GM12878 (cell line): ENCODE measurements around the gene AVL9. TPM values are rescaled to one million over a fixed set of nuclear protein-coding genes. Genes with fewer than 3 reads are reported as not detected.

Experiments
- ATAC-seq: fragments of 200-7000 bp; cut with Tn5 transposase; 3 replicates; pipeline ENCODE4 v1.9.1; 2020; ENCODE audit warnings: mild to moderate bottlenecking, moderate library complexity
- BruUV-seq: library from RNA; stranded (reverse); fragments of 400-500 nt; replicated peaks from 2 replicates; lab custom pipeline; 2021; lab: Mats Ljungman, UMichigan
- CTCF ChIA-PET: fragments of 300-600 bp; sonication (Branson Sonifier 250); formaldehyde crosslinking; extraction: SDS; loops from one replicate; lab custom pipeline; 2021; ENCODE audit warnings: inconsistent platforms; lab: Yijun Ruan, JAX
- POLR2A ChIA-PET: fragments of 350-600 bp; formaldehyde crosslinking; extraction: SDS; loops from one replicate; lab custom pipeline; 2021; ENCODE audit warnings: inconsistent platforms; lab: Charles Lee
- RAD21 ChIA-PET: fragments of 300-600 bp; sonication (Branson Sonifier 250); formaldehyde crosslinking; loops from one replicate; lab custom pipeline; 2023; ENCODE audit warnings: antibody characterized with exemption; ENCODE audit not compliant: unreplicated experiment; lab: Charles Lee
- SMC1A ChIA-PET: fragments of 300-600 bp; sonication (Branson Sonifier 250); formaldehyde crosslinking; loops from one replicate; lab custom pipeline; 2023; ENCODE audit not compliant: unreplicated experiment, uncharacterized antibody; lab: Charles Lee
- DNase-seq: peaks from one replicate; pipeline ENCODE4 v3.0.0-alpha.2; 2011; ENCODE audit warnings: low read depth, low spot score
- FAIRE-seq: peaks from 3 replicates; lab custom pipeline; 2011; peaks lifted over from hg19 to GRCh38; lab: Jason Lieb, UNC
- H2AFZ ChIP-seq: 2 replicates; pipeline ENCODE4 v1.6.0; 2011; ENCODE audit warnings: low read depth, low read length, control low read depth; ENCODE audit not compliant: control insufficient read depth
- H3K27ac ChIP-seq: 2 replicates; pipeline ENCODE4 v1.5.1; 2011; ENCODE audit warnings: control low read depth; ENCODE audit not compliant: control insufficient read depth, insufficient read depth
- H3K27me3 ChIP-seq, 2 experiments: replicated peaks in 1 of 2; 2 replicates each; pipeline versions ENCODE4 v1.6.0 to v1.6.1; 2011; ENCODE audit warnings: low read length in 1 of 2; ENCODE audit not compliant: control insufficient read depth in 2 of 2, insufficient read depth in 2 of 2
- H3K36me3 ChIP-seq, 2 experiments: 2 replicates each; pipeline ENCODE4 v1.5.1; 2011; ENCODE audit warnings: low read length in 1 of 2; ENCODE audit not compliant: control insufficient read depth in 2 of 2, insufficient read depth in 2 of 2
- H3K4me1 ChIP-seq: 2 replicates; pipeline ENCODE4 v1.6.1; 2011; ENCODE audit warnings: mild to moderate bottlenecking, low read length, moderate library complexity, mixed read lengths; ENCODE audit not compliant: control insufficient read depth, insufficient read depth
- H3K4me2 ChIP-seq: 2 replicates; pipeline ENCODE4 v1.6.0; 2011; ENCODE audit warnings: control low read depth; ENCODE audit not compliant: control insufficient read depth, insufficient read depth
- H3K4me3 ChIP-seq: fragments of 200-600 bp; sonication (generic); 2 replicates; pipeline ENCODE4 v1.5.1; 2016
- H3K79me2 ChIP-seq: 2 replicates; pipeline ENCODE4 v1.6.0; 2011; ENCODE audit warnings: low read length; ENCODE audit not compliant: control insufficient read depth, insufficient read depth
- H3K9ac ChIP-seq: 2 replicates; pipeline ENCODE4 v1.8.0; 2011; ENCODE audit warnings: low read length, control low read depth, mixed read lengths; ENCODE audit not compliant: control insufficient read depth, insufficient read depth
- H3K9me3 ChIP-seq: replicated peaks from 3 replicates; pipeline ENCODE4 v1.5.1; 2011; ENCODE audit warnings: mild to moderate bottlenecking, low read length; ENCODE audit not compliant: control insufficient read depth, insufficient read depth
- H4K20me1 ChIP-seq: 2 replicates; pipeline ENCODE4 v1.6.0; 2011; ENCODE audit not compliant: control insufficient read depth, insufficient read depth
- BCL11A ChIP-seq: IDR thresholded peaks from 2 replicates; pipeline ENCODE4 v1.6.1; 2011; ENCODE audit warnings: low read depth, low read length
- CBFB ChIP-seq: IDR thresholded peaks from 2 replicates; pipeline ENCODE4 v1.6.1; 2016; ENCODE audit warnings: antibody characterized with exemption, low read depth
- CREB1 ChIP-seq: IDR thresholded peaks from 2 replicates; pipeline ENCODE4 v1.6.1; 2012; ENCODE audit warnings: low read depth, mild to moderate bottlenecking, inconsistent platforms
- CREM ChIP-seq: IDR thresholded peaks from 2 replicates; pipeline ENCODE4 v1.6.1; 2014; ENCODE audit warnings: antibody characterized with exemption, low read depth
- CTCF ChIP-seq, 3 experiments: IDR thresholded peaks in 2 of 3; conservative IDR thresholded peaks in 1 of 3; 2 replicates each; pipeline ENCODE4 v1.5.1; 2011; ENCODE audit warnings: low read depth in 3 of 3, low read length in 3 of 3, mild to moderate bottlenecking in 3 of 3, control low read depth in 2 of 3, moderate library complexity in 2 of 3, inconsistent platforms in 1 of 3, mixed read lengths in 1 of 3; ENCODE audit not compliant: control insufficient read depth in 2 of 3, insufficient read depth in 1 of 3; ENCODE audit errors: extremely low read depth in 1 of 3
- CUX1 ChIP-seq: IDR thresholded peaks from 2 replicates; pipeline ENCODE4 v1.6.1; 2012; ENCODE audit warnings: improper control_type of control experiment, low read depth, low read length; ENCODE audit not compliant: insufficient replicate concordance
- DPF2 ChIP-seq: fragments of 450-650 bp; IDR thresholded peaks from 2 replicates; pipeline ENCODE4 v1.6.1; 2017; ENCODE audit warnings: mild to moderate bottlenecking
- HCFC1 ChIP-seq: fragments of 150-350 bp; IDR thresholded peaks from 2 replicates; pipeline ENCODE4 v1.6.1; 2014; ENCODE audit warnings: low read length
- HDGF ChIP-seq: fragments of 450-650 bp; IDR thresholded peaks from 2 replicates; pipeline ENCODE4 v1.6.1; 2016; ENCODE audit warnings: antibody characterized with exemption
- IRF4 ChIP-seq: IDR thresholded peaks from 2 replicates; pipeline ENCODE4 v1.6.1; 2011; ENCODE audit warnings: low read depth, low read length
- JUND ChIP-seq: IDR thresholded peaks from 2 replicates; pipeline ENCODE4 v1.6.1; 2012; ENCODE audit warnings: low read depth, mild to moderate bottlenecking, low read length, improper control_type of control experiment, moderate library complexity
- MEF2A ChIP-seq: IDR thresholded peaks from 2 replicates; pipeline ENCODE4 v1.6.1; 2011; ENCODE audit warnings: low read depth, mild to moderate bottlenecking, low read length, moderate library complexity; ENCODE audit not compliant: insufficient read depth
- MLLT1 ChIP-seq: fragments of 450-650 bp; IDR thresholded peaks from 2 replicates; pipeline ENCODE4 v1.6.1; 2016; ENCODE audit warnings: mild to moderate bottlenecking
- NR2C1 ChIP-seq: fragments of 450-650 bp; IDR thresholded peaks from 2 replicates; pipeline ENCODE4 v1.6.1; 2017; ENCODE audit warnings: antibody characterized with exemption, mild to moderate bottlenecking, moderate library complexity
- SP1 ChIP-seq: IDR thresholded peaks from one replicate; pipeline ENCODE4 v1.6.1; 2011; ENCODE audit warnings: low read depth, low read length
- ZNF217 ChIP-seq: fragments of 450-650 bp; IDR thresholded peaks from 2 replicates; pipeline ENCODE4 v1.6.1; 2017; ENCODE audit warnings: antibody characterized with exemption, mild to moderate bottlenecking
- ZSCAN29 ChIP-seq: fragments of 450-650 bp; IDR thresholded peaks from 2 replicates; pipeline ENCODE4 v1.6.1; 2017; ENCODE audit warnings: mild to moderate bottlenecking, moderate library complexity
- WGBS: methylation state at CpG from one replicate; pipeline ENCODE4 v1.1.6; 2016; ENCODE audit warnings: low lambda C conversion rate; ENCODE audit not compliant: insufficient replicate concordance, insufficient coverage; ENCODE audit errors: missing lambda C conversion rate; 5-methylcytosine and 5-hydroxymethylcytosine counted together
- in situ Hi-C: fragments of 300-500 bp; cut with MboI; formaldehyde crosslinking; loops from 9 replicates; pipeline ENCODE4 v1.14.3; 2018; ENCODE audit warnings: mixed read lengths
- intact Hi-C: fragments of 100-400 bp; cut with micrococcal nuclease; formaldehyde crosslinking; loops from one replicate; pipeline ENCODE4 v1.14.2; 2022; ENCODE audit not compliant: unreplicated experiment
- polyA plus RNA-seq, 11 experiments: library from polyadenylated mRNA; depleted of rRNA in 4 of 11; unstranded in 6 of 11; stranded (reverse) in 5 of 11; fragments of >200 nt; fragmentation: Nextera tagmentation in 4 of 11; fragmentation: Illumina TruSeq in 1 of 11; extraction: Ambion mirVana in 4 of 11; extraction: Trizol in 1 of 11; gene quantifications; 1 replicate in 1 of 11; 2 replicates in 10 of 11; pipeline versions ENCODE4 v1.2.1 to v1.2.3, GENCODE V29; 2011 to 2016; ENCODE audit warnings: inconsistent platforms in 2 of 11, missing spikeins in 2 of 11, low read depth in 1 of 11
- total RNA-seq, 4 experiments: library from RNA; depleted of rRNA in 3 of 4; stranded (reverse); fragments of >200 nt in 3 of 4; fragmentation: Illumina TruSeq in 1 of 4; extraction: Trizol in 1 of 4; gene quantifications; 2 replicates each; pipeline versions ENCODE4 v1.2.1 to v1.2.3, GENCODE V29; 2013 to 2021

AVL9 gene
- total and polyA plus RNA-seq, 10 of the 15 experiments (the other 5 are each of a cell fraction or from before 2014, with no cell fraction given), result 4.5 to 41.6 (median 20.1) TPM

- ChIA-PET CTCF (interaction anchor here (1.6 to 2.1 kb wide), 2 partner anchors 95 to 97 kb away, joined by 3 to 6 read pairs; no protein-coding TSS in a partner anchor), RAD21 (interaction anchor here (1.5 kb wide), 1 partner anchor 93 kb away, joined by 4 read pairs; the partner anchor contains the start of gene AVL9), SMC1A (interaction anchor here (1.4 to 1.8 kb wide), 3 partner anchors 9 to 93 kb away, joined by 3 to 8 read pairs (median 3); partner anchors contain the start of gene AVL9), POLR2A (no interaction called here)
- no peak overlapping the region for H3K4me2 ChIP-seq
- H4K20me1 ChIP-seq, result no peaks in the 10 kb centered on the region
- H3K36me3 ChIP-seq, result peaks cover 4 to 9% of the 10 kb centered on the region in 2 experiments
- H2AFZ ChIP-seq, result no peak overlapping the region
- H3K79me2 ChIP-seq, result no peaks in the 10 kb centered on the region
- in situ Hi-C loops (no loop called here), intact Hi-C loops (no loop called here)
- no peaks in the 10 kb centered on the region for H3K9me3 ChIP-seq
- 15% methylated on average over 2 of the region's 2 CpGs for WGBS
- DNase-seq (no peak), FAIRE-seq (peak; percentile 73), ATAC-seq (peak; percentile 88)
- no TSS peak for BruUV-seq
- peaks cover 3% of the 10 kb centered on the region for H3K4me1 ChIP-seq
- no peaks in the 10 kb centered on the region for H3K27me3 ChIP-seq
- no peak overlapping the region for H3K27ac ChIP-seq
- no peak overlapping the region for H3K4me3 ChIP-seq
- no peak overlapping the region for H3K9ac ChIP-seq
- TF ChIP-seq ZSCAN29 (no peak), NR2C1 (0 out of 2 replicates have a peak, but pooled peaks have one; percentile 5), HDGF (no peak), MLLT1 (no peak), CTCF (IDR thresholded peaks at IDR 0.05 in 2 of 3, conservative IDR thresholded peaks at IDR 0.05 in 1 of 3; ENCODE audit: control insufficient read depth in 2 of 3, extremely low read depth in 1 of 3, insufficient read depth in 1 of 3, low read depth in 3 of 3, low read length in 3 of 3) (peak in 1 of 3 experiments; percentile 13; a peak in 1 of 6 replicates), HCFC1 (no peak), BCL11A (peak; percentile 54; the same call in 1 of the 2 replicates), DPF2 (peak; percentile 60), JUND (no peak), SP1 (no peak), CUX1 (no peak), IRF4 (peak; percentile 57; the same call in 1 of the 2 replicates), CREB1 (no peak), CREM (peak; percentile 18; the same call in 1 of the 2 replicates), ZNF217 (no peak), MEF2A (no peak), CBFB (no peak)
Measured at GRCh38 chr7:32588657-32589056, 93.4 kb downstream of the AVL9 start.
